ENCODE data around the gene CTNNA2. TPM values are rescaled to one million over a fixed set of nuclear protein-coding genes. Genes with fewer than 3 reads are reported as not detected.

Gene CTNNA2
- total RNA-seq, 4 donors from 2014 or later = 0.40 to 1.7 (median 1.5) TPM; not detected in 1

DNA sequence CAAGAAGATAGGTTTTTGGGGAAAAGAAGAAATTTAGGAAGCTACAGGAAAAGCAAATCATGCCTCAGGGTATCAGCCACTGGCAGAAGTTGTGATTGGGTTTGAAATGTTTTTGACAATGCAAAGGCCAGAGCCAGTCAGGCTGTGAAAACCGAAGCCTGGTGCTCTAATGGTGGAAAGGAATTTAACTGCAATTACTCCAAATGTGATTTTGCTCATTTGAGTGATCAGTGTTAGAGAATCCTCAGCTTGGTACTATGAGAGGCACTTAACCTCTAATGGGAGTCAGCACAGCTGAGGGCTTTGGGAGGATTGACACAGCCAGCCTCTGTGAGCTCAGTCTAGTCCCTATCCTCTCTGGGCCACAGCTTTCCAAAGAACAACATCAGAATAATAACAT lies 615.2 kb downstream of the CTNNA2 start:
- no peaks in the 10 kb centered on the region for H3K9me3 ChIP-seq
- H3K4me1 ChIP-seq = peaks cover 0 to 19% (median 4%) of the 10 kb centered on the region in 4 donors
- in situ Hi-C loops (cut with MboI; ENCODE audit: low pct_ligation_motif_present in 1 of 4, low pct_unique_long_range_greater_than_20kb in 1 of 4, low sequenced_read_pairs in 3 of 4) = no loop called here
- no peaks in the 10 kb centered on the region for H3K27me3 ChIP-seq
- intact Hi-C loops (cut with DNase I; ENCODE audit: low total_unique reads) = no loop called here
- TF ChIP-seq POLR2A (IDR thresholded peaks at IDR 0.05) = no peak
- TF ChIP-seq, protein P1, sequence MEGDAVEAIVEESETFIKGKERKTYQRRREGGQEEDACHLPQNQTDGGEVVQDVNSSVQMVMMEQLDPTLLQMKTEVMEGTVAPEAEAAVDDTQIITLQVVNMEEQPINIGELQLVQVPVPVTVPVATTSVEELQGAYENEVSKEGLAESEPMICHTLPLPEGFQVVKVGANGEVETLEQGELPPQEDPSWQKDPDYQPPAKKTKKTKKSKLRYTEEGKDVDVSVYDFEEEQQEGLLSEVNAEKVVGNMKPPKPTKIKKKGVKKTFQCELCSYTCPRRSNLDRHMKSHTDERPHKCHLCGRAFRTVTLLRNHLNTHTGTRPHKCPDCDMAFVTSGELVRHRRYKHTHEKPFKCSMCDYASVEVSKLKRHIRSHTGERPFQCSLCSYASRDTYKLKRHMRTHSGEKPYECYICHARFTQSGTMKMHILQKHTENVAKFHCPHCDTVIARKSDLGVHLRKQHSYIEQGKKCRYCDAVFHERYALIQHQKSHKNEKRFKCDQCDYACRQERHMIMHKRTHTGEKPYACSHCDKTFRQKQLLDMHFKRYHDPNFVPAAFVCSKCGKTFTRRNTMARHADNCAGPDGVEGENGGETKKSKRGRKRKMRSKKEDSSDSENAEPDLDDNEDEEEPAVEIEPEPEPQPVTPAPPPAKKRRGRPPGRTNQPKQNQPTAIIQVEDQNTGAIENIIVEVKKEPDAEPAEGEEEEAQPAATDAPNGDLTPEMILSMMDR (IDR thresholded peaks at IDR 0.05) = no peak
- H3K27ac ChIP-seq = no peak overlapping the region
- 38 to 55% methylated on average over 1 of the region's 1 CpG for WGBS, 2 donors (ENCODE audit: low coverage in 1 of 2)
- H3K36me3 ChIP-seq = no peaks in the 10 kb centered on the region
- DNase-seq = no peak
- H3K4me3 ChIP-seq = no peak overlapping the region

DNA sequence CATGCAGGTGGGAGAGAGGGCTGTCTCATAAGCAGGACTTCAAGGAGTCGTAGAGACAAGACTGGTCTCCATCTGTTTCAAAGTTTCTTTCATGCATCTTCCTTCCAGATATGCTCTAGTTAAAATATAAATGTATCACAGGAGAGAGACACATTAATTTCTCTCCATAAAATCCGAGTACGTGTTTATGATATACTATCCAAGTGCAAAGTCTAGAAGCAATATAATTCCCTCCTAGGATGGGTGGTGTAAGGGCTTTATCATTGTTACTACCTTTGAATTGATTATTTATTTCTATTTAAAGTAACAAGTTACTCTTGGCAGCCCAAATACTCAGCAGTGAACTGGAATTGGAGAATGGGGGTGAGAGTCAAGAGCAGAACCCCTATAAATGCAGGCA lies 619.4 kb downstream of the CTNNA2 start:
- no peaks in the 10 kb centered on the region for H3K9me3 ChIP-seq
- 29 to 33% methylated on average over 2 to 3 of the region's 3 CpGs for WGBS, 2 donors (ENCODE audit: low coverage in 1 of 2)
- no peak overlapping the region for H3K4me3 ChIP-seq
- TF ChIP-seq POLR2AphosphoS5 (IDR thresholded peaks at IDR 0.05) (no peak), POLR2A (IDR thresholded peaks at IDR 0.05) (no peak), EP300 (IDR thresholded peaks at IDR 0.05; ENCODE audit: low read depth) (no peak)
- TF ChIP-seq, protein P1 (IDR thresholded peaks at IDR 0.05) = no peak
- no peaks in the 10 kb centered on the region for H3K36me3 ChIP-seq
- in situ Hi-C loops (cut with MboI; ENCODE audit: low pct_ligation_motif_present in 1 of 4, low pct_unique_long_range_greater_than_20kb in 1 of 4, low sequenced_read_pairs in 3 of 4) (no loop called here), intact Hi-C loops (cut with DNase I; ENCODE audit: low total_unique reads) (no loop called here)
- no peak for DNase-seq
- H3K27ac ChIP-seq = peak overlapping the region in 2 of 4 donors; percentile 26 to 48
- no peaks in the 10 kb centered on the region for H3K27me3 ChIP-seq
- peaks cover 0 to 22% (median 7%) of the 10 kb centered on the region in 4 donors for H3K4me1 ChIP-seq

DNA sequence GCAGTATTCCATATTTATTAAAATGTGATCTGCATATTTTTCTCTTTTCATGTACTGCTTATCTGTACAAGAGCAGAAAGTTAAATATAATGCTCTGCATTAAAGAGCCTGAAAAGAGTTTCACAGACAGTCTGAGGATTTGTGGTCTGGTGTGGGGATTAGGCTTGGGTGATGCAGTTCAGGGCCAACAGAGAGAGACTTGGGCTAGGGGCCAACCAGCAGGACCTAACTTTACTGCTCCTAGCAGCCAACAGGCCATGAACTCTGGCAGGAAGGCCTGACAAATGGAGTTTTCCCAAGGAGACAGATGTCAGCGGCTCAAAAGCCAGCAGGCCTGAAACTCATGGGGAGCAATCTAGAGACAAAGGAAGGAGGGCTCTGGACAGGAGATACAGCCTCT lies 622.1 kb downstream of the CTNNA2 start:
- 88% methylated on average over 1 of the region's 1 CpG; no CpG with 5 or more reads in 1 of the 2 donors for WGBS, 2 donors (ENCODE audit: low coverage in 1 of 2)
- H3K27ac ChIP-seq = no peak overlapping the region
- peaks cover 0 to 25% (median 8%) of the 10 kb centered on the region in 4 donors for H3K4me1 ChIP-seq
- in situ Hi-C loops (cut with MboI; ENCODE audit: low pct_ligation_motif_present in 1 of 4, low pct_unique_long_range_greater_than_20kb in 1 of 4, low sequenced_read_pairs in 3 of 4) (no loop called here), intact Hi-C loops (cut with DNase I; ENCODE audit: low total_unique reads) (no loop called here)
- no peaks in the 10 kb centered on the region for H3K27me3 ChIP-seq
- TF ChIP-seq POLR2AphosphoS5 (IDR thresholded peaks at IDR 0.05) = no peak
- TF ChIP-seq, protein P1 (IDR thresholded peaks at IDR 0.05) = no peak
- no peak for TF ChIP-seq POLR2A (IDR thresholded peaks at IDR 0.05)
- no peak for TF ChIP-seq EP300 (IDR thresholded peaks at IDR 0.05; ENCODE audit: low read depth)
- no peak overlapping the region for H3K4me3 ChIP-seq
- no peak for DNase-seq
- no peaks in the 10 kb centered on the region for H3K9me3 ChIP-seq
- no peaks in the 10 kb centered on the region for H3K36me3 ChIP-seq

DNA sequence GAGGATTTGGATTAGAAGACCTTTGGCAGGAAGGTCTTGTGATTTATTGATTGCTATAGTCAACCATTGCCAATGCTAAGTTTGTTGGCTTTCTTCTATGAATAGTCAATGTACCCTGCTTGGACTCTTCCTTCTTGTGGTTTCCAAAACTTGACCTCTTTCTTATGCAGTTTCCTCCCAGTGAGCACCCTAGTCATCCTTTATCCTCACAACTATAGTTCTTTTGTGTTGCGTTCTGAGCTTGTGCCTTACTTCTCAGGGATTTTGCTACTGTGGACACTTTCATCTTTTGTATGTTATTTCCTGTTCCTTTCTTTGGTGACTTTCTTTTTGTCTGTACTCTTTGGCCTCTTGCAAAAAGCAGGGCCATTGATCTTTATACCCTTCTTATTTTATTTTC lies 623.5 kb downstream of the CTNNA2 start:
- Histone ChIP-seq H3K4me1 (peaks cover 0 to 25% (median 8%) of the 10 kb centered on the region in 4 donors), H3K9me3 (no peaks in the 10 kb centered on the region), H3K36me3 (no peaks in the 10 kb centered on the region), H3K4me3 (no peak overlapping the region), H3K27ac (no peak overlapping the region), H3K27me3 (no peaks in the 10 kb centered on the region)
- in situ Hi-C loops (cut with MboI; ENCODE audit: low pct_ligation_motif_present in 1 of 4, low pct_unique_long_range_greater_than_20kb in 1 of 4, low sequenced_read_pairs in 3 of 4) = no loop called here
- no peak for DNase-seq
- WGBS, 2 donors (ENCODE audit: low coverage in 1 of 2) = 72 to 86% methylated on average over 1 of the region's 1 CpG
- intact Hi-C loops (cut with DNase I; ENCODE audit: low total_unique reads) = no loop called here
- TF ChIP-seq EP300 (IDR thresholded peaks at IDR 0.05; ENCODE audit: low read depth) (no peak), POLR2AphosphoS5 (IDR thresholded peaks at IDR 0.05) (no peak), POLR2A (IDR thresholded peaks at IDR 0.05) (no peak)
- TF ChIP-seq, protein P1 (IDR thresholded peaks at IDR 0.05) = no peak

All from transverse colon (tissue), 4 donors.